Measurements from ENCODE around the gene MINDY2.

The MINDY2 gene

DNA sequence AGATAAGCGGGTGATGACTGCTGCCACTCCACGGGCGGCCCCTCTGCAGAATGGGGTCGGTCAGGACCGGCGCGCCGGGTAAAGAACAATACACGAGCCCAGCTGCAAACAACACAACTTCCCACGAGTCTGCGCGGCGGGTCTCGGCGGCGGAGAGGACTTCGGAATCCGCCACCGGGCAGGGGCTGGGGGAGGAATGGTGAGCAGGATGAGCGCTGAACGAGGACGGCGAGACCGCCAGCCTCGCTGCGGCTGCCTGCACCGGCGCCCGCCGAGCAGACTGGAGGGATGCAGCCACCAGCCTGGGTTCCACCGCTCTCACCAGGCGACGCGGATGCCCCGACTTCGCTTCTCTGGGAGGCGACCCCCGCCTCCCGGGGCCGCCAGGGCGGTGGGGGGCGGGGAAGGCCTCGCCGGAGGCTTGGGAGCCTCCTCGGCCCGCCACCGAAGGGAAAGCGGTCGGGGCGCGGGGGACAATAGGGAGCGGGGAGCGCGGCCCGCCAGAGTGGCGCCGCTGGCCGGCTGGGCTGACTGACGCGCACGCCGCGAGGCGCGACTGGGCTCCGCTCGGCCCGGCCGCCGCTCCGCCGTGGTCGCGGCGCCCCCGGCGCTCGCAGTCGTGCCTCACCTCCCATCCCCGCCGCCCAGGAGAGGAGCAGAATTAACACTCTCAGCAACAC is 22.1 kb upstream of the MINDY2 start:
- Histone ChIP-seq H3K4me3 (replicated peaks; ENCODE audit: insufficient read depth, low read length) (peak overlapping the region; percentile 83), H3K27me3 (ENCODE audit: insufficient read depth, poor library complexity, severe bottlenecking) (no peaks in the 10 kb centered on the region), H3K27ac (replicated peaks) (peak overlapping the region; percentile 83)
- peak in 1 of 2 experiments; percentile 51 for DNase-seq (ENCODE audit: low read depth in 1 of 2, low spot score in 1 of 2)
- TF ChIP-seq CTCF (IDR thresholded peaks at IDR 0.05; ENCODE audit: insufficient read depth, low read length) (no peak), GABPA (IDR thresholded peaks at IDR 0.05; ENCODE audit: low read depth) (no peak), POLR2AphosphoS5 (IDR thresholded peaks at IDR 0.05; ENCODE audit: low read depth) (no peak; the same call in 1 of the 2 replicates), SPI1 (IDR thresholded peaks at IDR 0.05; ENCODE audit: borderline replicate concordance, low read depth) (no peak)
- TF ChIP-seq, protein P1, sequence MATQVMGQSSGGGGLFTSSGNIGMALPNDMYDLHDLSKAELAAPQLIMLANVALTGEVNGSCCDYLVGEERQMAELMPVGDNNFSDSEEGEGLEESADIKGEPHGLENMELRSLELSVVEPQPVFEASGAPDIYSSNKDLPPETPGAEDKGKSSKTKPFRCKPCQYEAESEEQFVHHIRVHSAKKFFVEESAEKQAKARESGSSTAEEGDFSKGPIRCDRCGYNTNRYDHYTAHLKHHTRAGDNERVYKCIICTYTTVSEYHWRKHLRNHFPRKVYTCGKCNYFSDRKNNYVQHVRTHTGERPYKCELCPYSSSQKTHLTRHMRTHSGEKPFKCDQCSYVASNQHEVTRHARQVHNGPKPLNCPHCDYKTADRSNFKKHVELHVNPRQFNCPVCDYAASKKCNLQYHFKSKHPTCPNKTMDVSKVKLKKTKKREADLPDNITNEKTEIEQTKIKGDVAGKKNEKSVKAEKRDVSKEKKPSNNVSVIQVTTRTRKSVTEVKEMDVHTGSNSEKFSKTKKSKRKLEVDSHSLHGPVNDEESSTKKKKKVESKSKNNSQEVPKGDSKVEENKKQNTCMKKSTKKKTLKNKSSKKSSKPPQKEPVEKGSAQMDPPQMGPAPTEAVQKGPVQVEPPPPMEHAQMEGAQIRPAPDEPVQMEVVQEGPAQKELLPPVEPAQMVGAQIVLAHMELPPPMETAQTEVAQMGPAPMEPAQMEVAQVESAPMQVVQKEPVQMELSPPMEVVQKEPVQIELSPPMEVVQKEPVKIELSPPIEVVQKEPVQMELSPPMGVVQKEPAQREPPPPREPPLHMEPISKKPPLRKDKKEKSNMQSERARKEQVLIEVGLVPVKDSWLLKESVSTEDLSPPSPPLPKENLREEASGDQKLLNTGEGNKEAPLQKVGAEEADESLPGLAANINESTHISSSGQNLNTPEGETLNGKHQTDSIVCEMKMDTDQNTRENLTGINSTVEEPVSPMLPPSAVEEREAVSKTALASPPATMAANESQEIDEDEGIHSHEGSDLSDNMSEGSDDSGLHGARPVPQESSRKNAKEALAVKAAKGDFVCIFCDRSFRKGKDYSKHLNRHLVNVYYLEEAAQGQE (IDR thresholded peaks at IDR 0.05; ENCODE audit: insufficient replicate concordance, low read depth), result no peak

DNA sequence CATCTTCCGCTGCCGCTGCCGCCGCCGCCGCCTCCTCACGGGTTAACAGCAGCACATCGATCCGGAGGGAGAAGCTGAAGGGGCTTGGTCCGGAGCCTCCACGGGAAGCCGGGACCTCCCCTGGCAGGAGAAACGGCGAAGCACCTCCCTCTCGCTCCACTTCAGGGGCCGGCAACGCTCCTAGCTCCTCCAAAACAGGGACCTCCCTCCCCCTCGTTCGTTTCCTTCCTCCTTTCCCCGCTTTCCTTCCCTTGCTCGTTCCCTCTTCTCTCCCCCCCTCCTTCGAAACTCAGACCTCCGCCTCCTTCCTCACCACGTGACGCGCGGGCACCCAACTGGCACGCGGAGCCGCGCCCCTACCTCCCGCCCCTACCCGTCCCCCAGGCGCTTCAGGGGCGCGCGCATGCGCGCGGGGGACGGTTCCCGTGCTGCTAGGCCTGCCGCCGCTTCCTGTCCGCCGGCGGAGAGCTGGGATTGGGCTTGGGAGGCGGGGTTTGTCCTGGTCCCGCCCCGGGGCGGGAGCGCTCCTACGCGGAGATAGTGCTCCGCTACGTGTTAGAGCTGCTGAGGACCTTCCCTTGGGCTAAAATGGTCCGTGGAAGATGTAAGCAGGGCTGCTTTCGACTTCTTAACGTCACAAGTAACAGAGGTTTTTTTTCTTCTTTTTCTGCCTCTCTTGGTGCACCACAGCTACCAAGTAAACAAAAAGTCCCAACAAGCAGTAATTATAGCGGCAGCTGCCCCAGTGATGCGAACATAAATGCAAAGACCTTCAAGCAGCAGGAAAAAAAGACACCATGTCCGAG is 21.4 kb upstream of the MINDY2 start, which contains the start of gene ADAM10:
Gene ADAM10, minus strand, starts transcription at position 176 of the 806 bp plus-strand sequence. Its CDS starts 173 bp downstream, at position 3.
- peak within 1 kb of the TSS; percentile 83 for H3K27ac ChIP-seq (replicated peaks)
- DNase-seq (ENCODE audit: low read depth in 1 of 2, low spot score in 1 of 2), result peak; percentile 98 to 99
- peak within 1 kb of the TSS; percentile 83 for H3K4me3 ChIP-seq (replicated peaks; ENCODE audit: insufficient read depth, low read length)
- no peaks in the 10 kb centered on the region for H3K27me3 ChIP-seq (ENCODE audit: insufficient read depth, poor library complexity, severe bottlenecking)
- TF ChIP-seq POLR2AphosphoS5 (IDR thresholded peaks at IDR 0.05; ENCODE audit: low read depth), result peak; percentile 56; the same call in 1 of the 2 replicates
- TF ChIP-seq CTCF (IDR thresholded peaks at IDR 0.05; ENCODE audit: insufficient read depth, low read length), result no peak
- no peak for TF ChIP-seq GABPA (IDR thresholded peaks at IDR 0.05; ENCODE audit: low read depth)
- 0 out of 2 replicates have a peak, but pooled peaks have one; percentile 24 for TF ChIP-seq SPI1 (IDR thresholded peaks at IDR 0.05; ENCODE audit: borderline replicate concordance, low read depth)

- Histone ChIP-seq H3K27me3 (ENCODE audit: insufficient read depth, poor library complexity, severe bottlenecking) (no peaks in the 10 kb centered on the region), H3K4me3 (replicated peaks; ENCODE audit: insufficient read depth, low read length) (no peak overlapping the region), H3K27ac (replicated peaks) (no peak overlapping the region)
- no peak for TF ChIP-seq SPI1 (IDR thresholded peaks at IDR 0.05; ENCODE audit: borderline replicate concordance, low read depth)
- no peak for DNase-seq (ENCODE audit: low read depth in 1 of 2, low spot score in 1 of 2)
Measured at GRCh38 chr15:58752716-58753115, 18.4 kb upstream of the MINDY2 start.

- H3K27ac ChIP-seq (replicated peaks), result no peak overlapping the region
- DNase-seq (ENCODE audit: low read depth in 1 of 2, low spot score in 1 of 2), result no peak
- no peaks in the 10 kb centered on the region for H3K27me3 ChIP-seq (ENCODE audit: insufficient read depth, poor library complexity, severe bottlenecking)
- TF ChIP-seq, protein P1 (IDR thresholded peaks at IDR 0.05; ENCODE audit: insufficient replicate concordance, low read depth), result no peak
- no peak for TF ChIP-seq SPI1 (IDR thresholded peaks at IDR 0.05; ENCODE audit: borderline replicate concordance, low read depth)
- H3K4me3 ChIP-seq (replicated peaks; ENCODE audit: insufficient read depth, low read length), result no peak overlapping the region
Measured at GRCh38 chr15:58755350-58755749, 15.8 kb upstream of the MINDY2 start.
